ENCODE measurements around the gene SAP30BP. TPM values are rescaled to one million over a fixed set of nuclear protein-coding genes. Genes with fewer than 3 reads are reported as not detected.

The SAP30BP gene
- total and polyA plus RNA-seq, 2 donors (not counting 3 experiments of a cell fraction or from before 2014, with no cell fraction given) = 116 to 151 TPM

GRCh38 chr17:75740631-75741077 lies 73.5 kb downstream of the SAP30BP start:
- no peak for TF ChIP-seq MYC (IDR thresholded peaks at IDR 0.05; ENCODE audit: low read depth, low read length)
- no peak for TF ChIP-seq EZH2 (IDR thresholded peaks at IDR 0.05; ENCODE audit: borderline replicate concordance, low read depth, low read length, severe bottlenecking)
- Histone ChIP-seq H3K4me1 (ENCODE audit: control insufficient read depth, extremely low read depth, insufficient read depth, low read length) (no peaks in the 10 kb centered on the region), H3K9me1 (replicated peaks; ENCODE audit: control insufficient read depth, extremely low read depth, insufficient read depth, low read length) (no peaks in the 10 kb centered on the region), H2AFZ (ENCODE audit: low read depth, low read length) (no peak overlapping the region), H3K9ac (replicated peaks; ENCODE audit: extremely low read depth, insufficient read depth, low read length) (no peak overlapping the region), H3K27me3 (ENCODE audit: control insufficient read depth in 2 of 2, insufficient read depth in 2 of 2, low read length in 2 of 2) (no peaks in the 10 kb centered on the region), H3K4me3 (replicated peaks in 1 of 3; ENCODE audit: insufficient read depth in 1 of 3, low read depth in 1 of 3, low read length in 3 of 3) (no peak overlapping the region), H3K9me3 (replicated peaks; ENCODE audit: control insufficient read depth, insufficient read depth, low read length) (no peaks in the 10 kb centered on the region), H3K27ac (ENCODE audit: insufficient read depth, low read depth, low read length) (no peak overlapping the region), H3K36me3 (ENCODE audit: control insufficient read depth in 2 of 2, extremely low read depth in 1 of 2, insufficient read depth in 2 of 2, low read length in 2 of 2) (no peaks in the 10 kb centered on the region), H3K4me2 (ENCODE audit: insufficient read depth, low read length) (no peak overlapping the region), H3K79me2 (ENCODE audit: control insufficient read depth, insufficient read depth, low read length) (no peaks in the 10 kb centered on the region), H4K20me1 (replicated peaks; ENCODE audit: control insufficient read depth, extremely low read depth, insufficient read depth, low read length) (no peaks in the 10 kb centered on the region)
- no peak for FAIRE-seq
- POLR2A ChIA-PET = no interaction called here
- intact Hi-C loops (cut with micrococcal nuclease) (no loop called here), dilution Hi-C loops (cut with MboI; ENCODE audit: extremely low pct_ligation_motif_present, low sequenced_read_pairs) (no loop called here)
- BruUV-seq (replicated peaks) = no TSS peak
- CTCF ChIA-PET = interaction anchor here (0.7 to 12.2 kb wide), 3 partner anchors 9 to 107 kb away, joined by 3 to 653 read pairs (median 34); partner anchors contain the start of gene SMIM5
- DNase-seq (ENCODE audit: low read depth, low spot score) = no peak

GRCh38 chr17:75742337-75742736 lies 75.2 kb downstream of the SAP30BP start:
- H3K9me3 ChIP-seq (replicated peaks; ENCODE audit: control insufficient read depth, insufficient read depth, low read length) = no peaks in the 10 kb centered on the region
- no peaks in the 10 kb centered on the region for H4K20me1 ChIP-seq (replicated peaks; ENCODE audit: control insufficient read depth, extremely low read depth, insufficient read depth, low read length)
- no peak overlapping the region for H3K27ac ChIP-seq (ENCODE audit: insufficient read depth, low read depth, low read length)
- POLR2A ChIA-PET = no interaction called here
- BruUV-seq (replicated peaks) = no TSS peak
- H3K79me2 ChIP-seq (ENCODE audit: control insufficient read depth, insufficient read depth, low read length) = no peaks in the 10 kb centered on the region
- TF ChIP-seq MAX (IDR thresholded peaks at IDR 0.05; ENCODE audit: insufficient read depth, insufficient read length) = no peak
- no peak for TF ChIP-seq EZH2 (IDR thresholded peaks at IDR 0.05; ENCODE audit: borderline replicate concordance, low read depth, low read length, severe bottlenecking)
- no peak for TF ChIP-seq POLR2A (IDR thresholded peaks at IDR 0.05; ENCODE audit: low read depth, low read length)
- TF ChIP-seq GATA2 (IDR thresholded peaks at IDR 0.05; ENCODE audit: insufficient read depth, insufficient read length, low read depth, low read length) = no peak
- H3K4me1 ChIP-seq (ENCODE audit: control insufficient read depth, extremely low read depth, insufficient read depth, low read length) = no peaks in the 10 kb centered on the region
- no peaks in the 10 kb centered on the region for H3K9me1 ChIP-seq (replicated peaks; ENCODE audit: control insufficient read depth, extremely low read depth, insufficient read depth, low read length)
- H3K27me3 ChIP-seq (ENCODE audit: control insufficient read depth in 2 of 2, insufficient read depth in 2 of 2, low read length in 2 of 2) = no peaks in the 10 kb centered on the region
- DNase-seq (ENCODE audit: low read depth, low spot score) (no peak), FAIRE-seq (no peak)
- no peak overlapping the region for H3K4me2 ChIP-seq (ENCODE audit: insufficient read depth, low read length)
- no peaks in the 10 kb centered on the region for H3K36me3 ChIP-seq (ENCODE audit: control insufficient read depth in 2 of 2, extremely low read depth in 1 of 2, insufficient read depth in 2 of 2, low read length in 2 of 2)
- no peak overlapping the region for H2AFZ ChIP-seq (ENCODE audit: low read depth, low read length)
- CTCF ChIA-PET = interaction anchor here (1.2 to 12.2 kb wide), 4 partner anchors 23 to 109 kb away, joined by 3 to 653 read pairs (median 20); partner anchors contain the start of gene SMIM5
- dilution Hi-C loops (cut with MboI; ENCODE audit: extremely low pct_ligation_motif_present, low sequenced_read_pairs) = no loop called here
- no peak overlapping the region for H3K9ac ChIP-seq (replicated peaks; ENCODE audit: extremely low read depth, insufficient read depth, low read length)
- intact Hi-C loops (cut with micrococcal nuclease) = no loop called here
- no peak overlapping the region for H3K4me3 ChIP-seq (replicated peaks in 1 of 3; ENCODE audit: insufficient read depth in 1 of 3, low read depth in 1 of 3, low read length in 3 of 3)

Data from endothelial cell of umbilical vein (primary cell).